Tibial nerve (tissue), 4 donors: ENCODE measurements around the gene LNP1. TPM values are rescaled to one million over a fixed set of nuclear protein-coding genes. Genes with fewer than 3 reads are reported as not detected.

ENCODE experiments used
- DNase-seq, 2 donors: peaks; one replicate each; pipeline ENCODE4 v3.0.0-alpha.2; 2019; ENCODE audit warnings: low spot score in 2 of 2
- H3K27ac ChIP-seq, 4 donors: fragments of 200-600 bp; sonication (generic) in 3 of 4; one replicate each; pipeline ENCODE4 v1.5.1; 2017 to 2019; ENCODE audit warnings: mild to moderate bottlenecking in 1 of 4
- H3K27me3 ChIP-seq, 2 donors: fragments of 200-600 bp; sonication (generic) in 1 of 2; one replicate each; pipeline versions ENCODE4 v1.5.1 to v1.6.0; 2017 to 2019
- H3K36me3 ChIP-seq, 3 donors: fragments of 200-600 bp; sonication (generic); one replicate each; pipeline ENCODE4 v1.5.1; 2018 to 2019
- H3K4me1 ChIP-seq, 4 donors: fragments of 200-600 bp; sonication (generic) in 3 of 4; one replicate each; pipeline ENCODE4 v1.5.1; 2017 to 2019
- H3K4me3 ChIP-seq, 4 donors: fragments of 200-600 bp; sonication (generic) in 3 of 4; one replicate each; pipeline ENCODE4 v1.5.1; 2017 to 2019; ENCODE audit warnings: mild to moderate bottlenecking in 1 of 4, moderate library complexity in 1 of 4
- H3K9me3 ChIP-seq, 4 donors: fragments of 200-600 bp; sonication (generic) in 3 of 4; one replicate each; pipeline ENCODE4 v1.5.1; 2017 to 2019
- EP300 ChIP-seq, 2 donors: sonication (generic); formaldehyde crosslinking; IDR thresholded peaks; one replicate each; pipeline ENCODE4 v1.6.1; 2017; ENCODE audit warnings: antibody characterized with exemption in 2 of 2, mild to moderate bottlenecking in 1 of 2
- POLR2A ChIP-seq, 2 donors: fragments of 450-650 bp; IDR thresholded peaks; one replicate each; pipeline ENCODE4 v1.6.1; 2017; ENCODE audit warnings: antibody characterized with exemption in 2 of 2, mild to moderate bottlenecking in 2 of 2, moderate library complexity in 2 of 2
- WGBS, 2 donors: methylation state at CpG; one replicate each; pipeline ENCODE4 v1.1.5; 2018; 5-methylcytosine and 5-hydroxymethylcytosine counted together
- total RNA-seq, 4 donors: library from RNA; depleted of rRNA; stranded (reverse); fragments of >200 nt; gene quantifications; one replicate each; pipeline ENCODE4 v1.1.0, GENCODE V29; 2016
- TF ChIP-seq, protein P1 (sequence below), 5 experiments: fragments of 200-600 bp in 3 of 5; fragments of 450-650 bp in 2 of 5; sonication (generic) in 3 of 5; IDR thresholded peaks; one replicate each; pipeline ENCODE4 v1.5.1; 2016 to 2019; ENCODE audit warnings: antibody characterized with exemption in 5 of 5, mild to moderate bottlenecking in 3 of 5, moderate library complexity in 2 of 5

LNP1 gene
- total RNA-seq, 4 donors from 2014 or later = 1.5 to 5.7 (median 4.9) TPM

- Histone ChIP-seq H3K36me3 (no peaks in the 10 kb centered on the region), H3K9me3 (no peaks in the 10 kb centered on the region), H3K4me3 (no peak overlapping the region), H3K4me1 (peaks cover 0 to 5% (median 0%) of the 10 kb centered on the region in 4 donors), H3K27ac (no peak overlapping the region), H3K27me3 (no peaks in the 10 kb centered on the region)
- WGBS, 2 donors = 34 to 37% methylated on average over 8 of the region's 8 CpGs
- no peak for TF ChIP-seq POLR2A (IDR thresholded peaks at IDR 0.05)
- DNase-seq = no peak
These were observed 24.8 kb downstream of the LNP1 start for GRCh38 chr3:100426067-100426682.

- 55 to 65% methylated on average over 2 of the region's 2 CpGs for WGBS, 2 donors
- no peak for DNase-seq
- Histone ChIP-seq H3K4me3 (no peak overlapping the region), H3K27ac (no peak overlapping the region), H3K36me3 (no peaks in the 10 kb centered on the region), H3K4me1 (peaks cover 0 to 5% (median 0%) of the 10 kb centered on the region in 4 donors), H3K27me3 (no peaks in the 10 kb centered on the region), H3K9me3 (no peaks in the 10 kb centered on the region)
- TF ChIP-seq POLR2A (IDR thresholded peaks at IDR 0.05) (no peak), EP300 (IDR thresholded peaks at IDR 0.05) (no peak)
- TF ChIP-seq, protein P1, sequence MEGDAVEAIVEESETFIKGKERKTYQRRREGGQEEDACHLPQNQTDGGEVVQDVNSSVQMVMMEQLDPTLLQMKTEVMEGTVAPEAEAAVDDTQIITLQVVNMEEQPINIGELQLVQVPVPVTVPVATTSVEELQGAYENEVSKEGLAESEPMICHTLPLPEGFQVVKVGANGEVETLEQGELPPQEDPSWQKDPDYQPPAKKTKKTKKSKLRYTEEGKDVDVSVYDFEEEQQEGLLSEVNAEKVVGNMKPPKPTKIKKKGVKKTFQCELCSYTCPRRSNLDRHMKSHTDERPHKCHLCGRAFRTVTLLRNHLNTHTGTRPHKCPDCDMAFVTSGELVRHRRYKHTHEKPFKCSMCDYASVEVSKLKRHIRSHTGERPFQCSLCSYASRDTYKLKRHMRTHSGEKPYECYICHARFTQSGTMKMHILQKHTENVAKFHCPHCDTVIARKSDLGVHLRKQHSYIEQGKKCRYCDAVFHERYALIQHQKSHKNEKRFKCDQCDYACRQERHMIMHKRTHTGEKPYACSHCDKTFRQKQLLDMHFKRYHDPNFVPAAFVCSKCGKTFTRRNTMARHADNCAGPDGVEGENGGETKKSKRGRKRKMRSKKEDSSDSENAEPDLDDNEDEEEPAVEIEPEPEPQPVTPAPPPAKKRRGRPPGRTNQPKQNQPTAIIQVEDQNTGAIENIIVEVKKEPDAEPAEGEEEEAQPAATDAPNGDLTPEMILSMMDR (IDR thresholded peaks at IDR 0.05) = no peak
These were observed 26.4 kb downstream of the LNP1 start for GRCh38 chr3:100427699-100428098.

DNA sequence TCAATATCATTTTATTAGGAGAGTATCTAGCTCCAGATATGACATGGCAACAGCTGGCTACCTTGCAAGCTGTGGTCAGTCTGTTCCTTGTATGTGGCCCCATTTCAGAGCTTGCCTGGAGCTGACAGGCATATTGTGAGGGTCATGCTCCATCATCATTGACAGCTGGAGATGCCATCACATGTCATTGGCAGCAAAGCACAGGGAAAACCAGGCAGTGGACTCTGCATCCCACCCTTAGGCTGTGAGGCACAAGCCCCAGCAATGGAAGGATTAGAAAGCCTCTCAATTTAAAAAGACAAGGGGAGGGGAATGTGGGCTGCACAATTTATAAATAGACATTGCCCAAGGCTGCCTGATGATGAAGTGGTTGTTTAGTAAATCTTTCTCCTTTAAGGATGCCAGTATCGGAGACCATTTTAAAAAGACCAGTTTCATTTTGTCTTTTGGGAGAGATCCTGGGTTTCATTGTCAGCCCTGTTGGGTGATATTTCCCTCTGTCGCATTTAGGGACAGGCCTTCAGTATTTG, 27.9 kb downstream of the LNP1 start:
- Histone ChIP-seq H3K4me1 (peaks cover 0 to 5% (median 0%) of the 10 kb centered on the region in 4 donors), H3K36me3 (no peaks in the 10 kb centered on the region), H3K27me3 (no peaks in the 10 kb centered on the region), H3K27ac (no peak overlapping the region), H3K4me3 (no peak overlapping the region), H3K9me3 (peaks cover 0 to 2% (median 0%) of the 10 kb centered on the region in 4 donors)
- no peak for TF ChIP-seq EP300 (IDR thresholded peaks at IDR 0.05)
- TF ChIP-seq POLR2A (IDR thresholded peaks at IDR 0.05) = no peak
- TF ChIP-seq, protein P1 (IDR thresholded peaks at IDR 0.05) = no peak
- WGBS, 2 donors = 78 to 82% methylated on average over 2 of the region's 2 CpGs
- no peak for DNase-seq

DNA sequence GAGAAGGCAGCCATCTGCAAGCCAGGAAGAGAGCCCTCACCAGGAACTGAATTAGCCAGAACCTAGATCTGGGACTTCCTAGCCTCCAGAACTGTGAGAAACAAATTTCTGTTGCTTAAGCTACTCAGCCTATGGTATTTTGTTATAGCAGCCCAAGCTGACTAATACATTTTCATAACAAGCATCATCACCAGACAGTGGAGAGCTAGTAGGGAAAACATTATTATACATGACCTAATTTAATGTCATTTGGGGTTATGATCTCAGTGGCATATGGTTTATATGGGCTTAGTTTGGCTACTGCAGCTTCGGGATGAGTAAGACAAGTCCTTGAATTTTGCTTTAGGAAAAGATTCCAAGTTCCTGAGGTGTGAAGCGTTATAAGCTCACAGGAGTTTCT, 35.6 kb downstream of the LNP1 start:
- no peak overlapping the region for H3K4me3 ChIP-seq
- TF ChIP-seq EP300 (IDR thresholded peaks at IDR 0.05) = no peak
- TF ChIP-seq, protein P1 (IDR thresholded peaks at IDR 0.05) = no peak
- no peak for TF ChIP-seq POLR2A (IDR thresholded peaks at IDR 0.05)
- no peak overlapping the region for H3K27ac ChIP-seq
- no peaks in the 10 kb centered on the region for H3K27me3 ChIP-seq
- H3K9me3 ChIP-seq = peaks cover 0 to 4% (median 2%) of the 10 kb centered on the region in 4 donors
- no peak for DNase-seq
- 93 to 97% methylated on average over 2 of the region's 2 CpGs for WGBS, 2 donors
- no peaks in the 10 kb centered on the region for H3K4me1 ChIP-seq
- H3K36me3 ChIP-seq = no peaks in the 10 kb centered on the region

GRCh38 chr3:100437721-100438622, 36.6 kb downstream of the LNP1 start:
- Histone ChIP-seq H3K27ac (no peak overlapping the region), H3K4me3 (no peak overlapping the region), H3K4me1 (no peaks in the 10 kb centered on the region), H3K36me3 (no peaks in the 10 kb centered on the region), H3K9me3 (peaks cover 0 to 4% (median 2%) of the 10 kb centered on the region in 4 donors), H3K27me3 (no peaks in the 10 kb centered on the region)
- no peak for DNase-seq
- WGBS, 2 donors = 84 to 92% methylated on average over 3 of the region's 3 CpGs
- TF ChIP-seq EP300 (IDR thresholded peaks at IDR 0.05) (no peak), POLR2A (IDR thresholded peaks at IDR 0.05) (no peak)
- TF ChIP-seq, protein P1 (IDR thresholded peaks at IDR 0.05) = no peak
